G401.6 (cell line): ENCODE measurements around the gene SPDYE5.
"Not testable (repeated sequence)": the region's sequence is repeated elsewhere in the genome, so short reads cannot be mapped to it uniquely, and the experiment has no call there.

Experiments used
- FAIRE-seq: peaks from 2 replicates; lab custom pipeline; 2012; peaks lifted over from hg19 to GRCh38; lab: Jason Lieb, UNC

The SPDYE5 gene

GRCh38 chr7:75492020-75492419, at the start of gene SPDYE5:
SPDYE5 (plus strand) TSS chr7:75492320; CDS start chr7:75494048, 1,728 bp downstream.
- not testable (repeated sequence) for FAIRE-seq

- not testable (repeated sequence) for FAIRE-seq
Measured at GRCh38 chr7:75442465-75443111, 49.5 kb upstream of the SPDYE5 start.

- FAIRE-seq = not testable (repeated sequence)
Measured at GRCh38 chr7:75449946-75450345, 42.2 kb upstream of the SPDYE5 start.

- FAIRE-seq = not testable (repeated sequence)
Measured at GRCh38 chr7:75452494-75452955, 39.6 kb upstream of the SPDYE5 start.

- not testable (repeated sequence) for FAIRE-seq
Measured at GRCh38 chr7:75456403-75456802, 35.7 kb upstream of the SPDYE5 start.

GRCh38 chr7:75458034-75458433, 34.1 kb upstream of the SPDYE5 start:
- not testable (repeated sequence) for FAIRE-seq

GRCh38 chr7:75460541-75460940, 31.6 kb upstream of the SPDYE5 start:
- FAIRE-seq = not testable (repeated sequence)

- not testable (repeated sequence) for FAIRE-seq
Measured at GRCh38 chr7:75470166-75470565, 22.0 kb upstream of the SPDYE5 start.

- FAIRE-seq = not testable (repeated sequence)
Measured at GRCh38 chr7:75477457-75477856, 14.7 kb upstream of the SPDYE5 start.

- not testable (repeated sequence) for FAIRE-seq
Measured at GRCh38 chr7:75480313-75480712, 11.8 kb upstream of the SPDYE5 start.

GRCh38 chr7:75485355-75485978, 6.7 kb upstream of the SPDYE5 start:
- not testable (repeated sequence) for FAIRE-seq

- FAIRE-seq = peak; percentile 67
Measured at GRCh38 chr7:75485979-75486643, 6.0 kb upstream of the SPDYE5 start, which contains the start of gene POM121C. POM121C (minus strand) TSS chr7:75486299; CDS start chr7:75441496, 44,803 bp downstream.

GRCh38 chr7:75509033-75509432, 16.9 kb downstream of the SPDYE5 start:
- not testable (repeated sequence) for FAIRE-seq

GRCh38 chr7:75518842-75519241, 26.7 kb downstream of the SPDYE5 start:
- FAIRE-seq = not testable (repeated sequence)

- FAIRE-seq = not testable (repeated sequence)
Measured at GRCh38 chr7:75521727-75522126, 29.6 kb downstream of the SPDYE5 start.

- not testable (repeated sequence) for FAIRE-seq
Measured at GRCh38 chr7:75527224-75527722, 35.2 kb downstream of the SPDYE5 start.

GRCh38 chr7:75531359-75531821, 39.3 kb downstream of the SPDYE5 start:
- no peak for FAIRE-seq

GRCh38 chr7:75532639-75533038, 40.5 kb downstream of the SPDYE5 start:
- FAIRE-seq = no peak

GRCh38 chr7:75533926-75534325, 41.8 kb downstream of the SPDYE5 start:
- no peak for FAIRE-seq

GRCh38 chr7:75534727-75535307, 42.7 kb downstream of the SPDYE5 start:
- FAIRE-seq = no peak

- FAIRE-seq = no peak
Measured at GRCh38 chr7:75536491-75536890, 44.4 kb downstream of the SPDYE5 start.

- FAIRE-seq = no peak
Measured at GRCh38 chr7:75536940-75537538, 44.9 kb downstream of the SPDYE5 start.
